Measurements from ENCODE around the gene SRSF12.

GRCh38 chr6:89048288-89048923 is 69.5 kb downstream of the SRSF12 start:
- TF ChIP-seq ZFP36 (IDR thresholded peaks at IDR 0.05; ENCODE audit: low read depth, low read length, partially characterized antibody) (no peak), MYC (IDR thresholded peaks at IDR 0.05; ENCODE audit: low read depth, low read length) (no peak), MYC (CRISPR knock-in tag; IDR thresholded peaks at IDR 0.05; ENCODE audit: borderline replicate concordance, low read depth) (no peak), POLR2AphosphoS5 (IDR thresholded peaks at IDR 0.05; ENCODE audit: control insufficient read depth, insufficient read depth, low read depth, low read length) (no peak), SIX5 (IDR thresholded peaks at IDR 0.05; ENCODE audit: borderline replicate concordance in 1 of 2, insufficient read depth in 1 of 2, low read depth in 1 of 2, low read length in 2 of 2) (no peak), ZNF3 (CRISPR knock-in tag; IDR thresholded peaks at IDR 0.05) (no peak), THRA (IDR thresholded peaks at IDR 0.05) (no peak), PRDM10 (IDR thresholded peaks at IDR 0.05; ENCODE audit: partially characterized antibody) (no peak), ZNF121 (CRISPR knock-in tag; conservative IDR thresholded peaks at IDR 0.05) (no peak), USF1 (CRISPR knock-in tag; IDR thresholded peaks at IDR 0.05) (no peak), JUN (IDR thresholded peaks at IDR 0.05; ENCODE audit: borderline replicate concordance, low read depth, low read length) (no peak), JUN (CRISPR knock-in tag; IDR thresholded peaks at IDR 0.05; ENCODE audit: borderline replicate concordance) (no peak), PCBP1 (IDR thresholded peaks at IDR 0.05; ENCODE audit: low read depth, low read length, poor library complexity, severe bottlenecking) (no peak)

All from K562 (cell line).